Endothelial cell of umbilical vein (primary cell): Measurements from ENCODE around the gene STAB1. TPM values are rescaled to one million over a fixed set of nuclear protein-coding genes. Genes with fewer than 3 reads are reported as not detected.
A peak's percentile ranks its signal among the peaks of the same experiment; 100 is the strongest.

ENCODE experiments used
- BruUV-seq: library from RNA; stranded (reverse); fragments of 400-500 nt; replicated peaks from 2 replicates; lab custom pipeline; 2021; lab: Mats Ljungman, UMichigan
- CTCF ChIA-PET: fragments of 300-600, 350-600 bp; sonication (Branson Sonifier 250); formaldehyde crosslinking; loops from one replicate; lab custom pipeline; 2021; ENCODE audit warnings: antibody characterized with exemption, inconsistent platforms; lab: Charles Lee
- POLR2A ChIA-PET: fragments of 300-600, 350-600 bp; sonication (Branson Sonifier 250); formaldehyde crosslinking; loops from one replicate; lab custom pipeline; 2021; ENCODE audit warnings: antibody characterized with exemption, inconsistent platforms; lab: Charles Lee
- DNase-seq: peaks from one replicate; pipeline ENCODE4 v3.0.0-alpha.2; 2011; ENCODE audit warnings: low read depth, low spot score
- FAIRE-seq: peaks from 2 replicates; lab custom pipeline; 2011; peaks lifted over from hg19 to GRCh38; lab: Jason Lieb, UNC
- H2AFZ ChIP-seq: 2 replicates; pipeline ENCODE4 v1.6.0; 2012; ENCODE audit warnings: low read depth, low read length, control low read depth, inconsistent platforms
- H3K27ac ChIP-seq: 2 replicates; pipeline ENCODE4 v1.5.1; 2011; ENCODE audit warnings: low read depth, mild to moderate bottlenecking, control low read depth, low read length, moderate library complexity; ENCODE audit not compliant: insufficient read depth
- H3K27me3 ChIP-seq, 2 experiments: 2 replicates each; pipeline versions ENCODE4 v1.6.0 to v1.6.1; 2011; ENCODE audit warnings: low read length in 2 of 2, mixed read lengths in 1 of 2; ENCODE audit not compliant: control insufficient read depth in 2 of 2, insufficient read depth in 2 of 2
- H3K36me3 ChIP-seq, 2 experiments: 2 replicates in 1 of 2; 3 replicates in 1 of 2; pipeline ENCODE4 v1.5.1; 2011; ENCODE audit warnings: low read length in 2 of 2, mild to moderate bottlenecking in 1 of 2, moderate library complexity in 1 of 2; ENCODE audit not compliant: control insufficient read depth in 2 of 2, insufficient read depth in 2 of 2; ENCODE audit errors: extremely low read depth in 1 of 2
- H3K4me1 ChIP-seq: 3 replicates; pipeline ENCODE4 v1.5.1; 2011; ENCODE audit warnings: mild to moderate bottlenecking, low read length; ENCODE audit not compliant: control insufficient read depth, insufficient read depth; ENCODE audit errors: extremely low read depth
- H3K4me2 ChIP-seq: 2 replicates; pipeline ENCODE4 v1.6.1; 2011; ENCODE audit warnings: low read length, control low read depth, mixed read lengths; ENCODE audit not compliant: insufficient read depth
- H3K4me3 ChIP-seq, 3 experiments: fragments of 200-600 bp in 1 of 3; sonication (generic), shearing (Covaris generic) in 1 of 3; replicated peaks in 1 of 3; 2 replicates each; pipeline ENCODE4 v1.5.1; 2011 to 2016; ENCODE audit warnings: control low read depth in 3 of 3, low read length in 3 of 3, mild to moderate bottlenecking in 2 of 3, inconsistent platforms in 1 of 3, low read depth in 1 of 3, moderate library complexity in 1 of 3; ENCODE audit not compliant: insufficient read depth in 1 of 3
- H3K79me2 ChIP-seq: 2 replicates; pipeline ENCODE4 v1.6.0; 2012; ENCODE audit warnings: low read length, inconsistent platforms; ENCODE audit not compliant: control insufficient read depth, insufficient read depth
- H3K9ac ChIP-seq: replicated peaks from 2 replicates; pipeline ENCODE3; 2011; ENCODE audit warnings: low read length, control low read depth; ENCODE audit not compliant: insufficient read depth; ENCODE audit errors: extremely low read depth
- H3K9me1 ChIP-seq: replicated peaks from 3 replicates; pipeline ENCODE4 v1.6.0; 2011; ENCODE audit warnings: mild to moderate bottlenecking, low read length; ENCODE audit not compliant: control insufficient read depth, insufficient read depth; ENCODE audit errors: extremely low read depth
- H3K9me3 ChIP-seq: replicated peaks from 2 replicates; pipeline ENCODE4 v1.5.1; 2012; ENCODE audit warnings: low read length, inconsistent platforms; ENCODE audit not compliant: control insufficient read depth, insufficient read depth
- H4K20me1 ChIP-seq: replicated peaks from 2 replicates; pipeline ENCODE3; 2011; ENCODE audit warnings: mild to moderate bottlenecking, low read length; ENCODE audit not compliant: control insufficient read depth, insufficient read depth; ENCODE audit errors: extremely low read depth
- EZH2 ChIP-seq: IDR thresholded peaks from 2 replicates; pipeline ENCODE4 v1.6.1; 2012; ENCODE audit warnings: borderline replicate concordance, low read depth, mild to moderate bottlenecking, moderate library complexity, low read length, inconsistent platforms; ENCODE audit not compliant: severe bottlenecking
- FOS ChIP-seq: IDR thresholded peaks from 2 replicates; pipeline ENCODE4 v1.6.1; 2011; ENCODE audit warnings: mild to moderate bottlenecking, low read length, moderate library complexity, borderline replicate concordance; ENCODE audit not compliant: insufficient read depth
- GATA2 ChIP-seq: IDR thresholded peaks from 2 replicates; pipeline ENCODE4 v1.7.0; 2011; ENCODE audit warnings: low read depth, mild to moderate bottlenecking, moderate library complexity, mixed read lengths, low read length; ENCODE audit not compliant: insufficient read length, insufficient read depth
- JUN ChIP-seq: IDR thresholded peaks from 2 replicates; pipeline ENCODE4 v1.6.1; 2011; ENCODE audit warnings: borderline replicate concordance, low read depth; ENCODE audit not compliant: insufficient read length, insufficient read depth
- MYC ChIP-seq: IDR thresholded peaks from one replicate; pipeline ENCODE4 v1.6.1; 2011; ENCODE audit warnings: mild to moderate bottlenecking, low read depth, low read length
- POLR2A ChIP-seq: IDR thresholded peaks from 2 replicates; pipeline ENCODE4 v1.6.1; 2012; ENCODE audit warnings: low read depth, mild to moderate bottlenecking, control low read depth, low read length
- POLR2AphosphoS5 ChIP-seq: IDR thresholded peaks from 2 replicates; pipeline ENCODE4 v1.6.1; 2012; ENCODE audit warnings: low read depth, mild to moderate bottlenecking, control low read depth, low read length, moderate library complexity; ENCODE audit not compliant: insufficient read depth
- dilution Hi-C: fragments of 300-500 bp; cut with MboI; formaldehyde crosslinking; loops from one replicate; pipeline ENCODE4 v1.15.0; 2019; ENCODE audit warnings: low sequenced_read_pairs; ENCODE audit not compliant: extremely low pct_ligation_motif_present
- intact Hi-C: fragments of 100-400 bp; cut with micrococcal nuclease; formaldehyde crosslinking; loops from one replicate; pipeline ENCODE4 v1.10.0; 2022
- polyA plus RNA-seq, 4 experiments: library from polyadenylated mRNA; depleted of rRNA in 3 of 4; stranded (reverse) in 3 of 4; unstranded in 1 of 4; fragments of >200 nt; gene quantifications; 2 replicates each; pipeline versions ENCODE4 v1.2.1 to v1.2.3, GENCODE V29; 2011 to 2012; ENCODE audit warnings: missing spikeins in 1 of 4
- total RNA-seq: library from RNA; stranded (reverse); gene quantifications from 2 replicates; pipeline ENCODE4 v1.2.3, GENCODE V29; 2021
- TF ChIP-seq, protein P1 (sequence below): IDR thresholded peaks from 2 replicates; pipeline ENCODE4 v1.6.1; 2011; ENCODE audit not compliant: insufficient read depth, insufficient read length
- TF ChIP-seq, protein P2 (sequence below), 2 donors: IDR thresholded peaks; 1 replicate in 1 of 2; 2 replicates in 1 of 2; pipeline ENCODE4 v1.5.1; 2011; ENCODE audit warnings: low read length in 2 of 2, mild to moderate bottlenecking in 2 of 2, moderate library complexity in 2 of 2, control low read depth in 1 of 2, inconsistent platforms in 1 of 2, low read depth in 1 of 2; ENCODE audit not compliant: insufficient read depth in 1 of 2; ENCODE audit errors: extremely low read depth in 1 of 2

The STAB1 gene
- total and polyA plus RNA-seq, 2 donors (not counting 3 experiments of a cell fraction or from before 2014, with no cell fraction given) = 369 TPM

DNA sequence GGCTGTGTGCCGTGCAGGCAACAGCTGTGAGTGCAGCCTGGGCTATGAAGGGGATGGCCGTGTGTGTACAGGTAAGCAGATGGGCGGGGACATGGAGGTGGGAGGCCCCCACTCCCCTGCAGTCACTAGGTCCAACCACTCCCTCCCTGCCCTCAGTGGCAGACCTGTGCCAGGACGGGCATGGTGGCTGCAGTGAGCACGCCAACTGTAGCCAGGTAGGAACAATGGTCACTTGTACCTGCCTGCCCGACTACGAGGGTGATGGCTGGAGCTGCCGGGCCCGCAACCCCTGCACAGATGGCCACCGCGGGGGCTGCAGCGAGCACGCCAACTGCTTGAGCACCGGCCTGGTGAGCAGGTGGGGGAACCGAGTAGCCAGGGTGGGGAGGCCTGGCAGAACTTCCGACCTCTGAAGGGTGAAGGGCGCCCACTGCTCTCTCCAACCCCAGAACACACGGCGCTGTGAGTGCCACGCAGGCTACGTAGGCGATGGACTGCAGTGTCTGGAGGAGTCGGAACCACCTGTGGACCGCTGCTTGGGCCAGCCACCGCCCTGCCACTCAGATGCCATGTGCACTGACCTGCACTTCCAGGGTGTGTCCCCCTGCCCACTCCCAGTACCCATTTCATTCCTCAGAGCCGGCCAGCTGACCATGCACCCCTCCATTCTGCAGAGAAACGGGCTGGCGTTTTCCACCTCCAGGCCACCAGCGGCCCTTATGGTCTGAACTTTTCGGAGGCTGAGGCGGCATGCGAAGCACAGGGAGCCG lies 26.9 kb downstream of the STAB1 start:
- Histone ChIP-seq H4K20me1 (no peaks in the 10 kb centered on the region), H3K9me3 (no peaks in the 10 kb centered on the region), H3K9ac (no peak overlapping the region), H3K9me1 (no peaks in the 10 kb centered on the region), H3K4me2 (no peak overlapping the region), H3K4me1 (peaks cover 7% of the 10 kb centered on the region), H3K79me2 (no peaks in the 10 kb centered on the region), H2AFZ (no peak overlapping the region), H3K4me3 (no peak overlapping the region), H3K36me3 (peaks cover 30 to 79% of the 10 kb centered on the region in 2 experiments), H3K27me3 (no peaks in the 10 kb centered on the region), H3K27ac (no peak overlapping the region)
- dilution Hi-C loops (no loop called here), intact Hi-C loops (no loop called here)
- CTCF ChIA-PET = no interaction called here
- DNase-seq = no peak
- POLR2A ChIA-PET = no interaction called here
- no peak for FAIRE-seq
- BruUV-seq = no TSS peak
- TF ChIP-seq, protein P1, sequence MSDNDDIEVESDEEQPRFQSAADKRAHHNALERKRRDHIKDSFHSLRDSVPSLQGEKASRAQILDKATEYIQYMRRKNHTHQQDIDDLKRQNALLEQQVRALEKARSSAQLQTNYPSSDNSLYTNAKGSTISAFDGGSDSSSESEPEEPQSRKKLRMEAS = no peak
- peak; percentile 22 for TF ChIP-seq POLR2AphosphoS5
- no peak for TF ChIP-seq JUN

DNA sequence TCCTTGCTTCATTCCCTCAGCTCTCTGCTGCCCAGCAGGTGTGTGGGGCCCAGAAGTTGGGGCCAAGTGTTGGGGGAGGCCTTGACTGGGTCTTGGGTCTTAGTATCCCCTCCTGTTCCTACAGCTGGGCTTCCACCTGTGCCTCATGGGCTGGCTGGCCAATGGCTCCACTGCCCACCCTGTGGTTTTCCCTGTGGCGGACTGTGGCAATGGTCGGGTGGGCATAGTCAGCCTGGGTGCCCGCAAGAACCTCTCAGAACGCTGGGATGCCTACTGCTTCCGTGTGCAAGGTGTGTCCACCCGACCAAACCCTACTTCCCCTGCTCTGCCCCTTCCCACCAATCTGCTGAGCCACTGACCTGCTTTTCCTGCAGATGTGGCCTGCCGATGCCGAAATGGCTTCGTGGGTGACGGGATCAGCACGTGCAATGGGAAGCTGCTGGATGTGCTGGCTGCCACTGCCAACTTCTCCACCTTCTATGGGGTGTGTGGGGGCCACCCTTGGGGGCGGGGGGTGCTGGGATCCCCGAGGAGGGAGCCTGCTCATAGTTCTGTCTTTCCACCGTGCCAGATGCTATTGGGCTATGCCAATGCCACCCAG lies 27.6 kb downstream of the STAB1 start:
- H3K4me2 ChIP-seq = no peak overlapping the region
- no peak overlapping the region for H2AFZ ChIP-seq
- H4K20me1 ChIP-seq = no peaks in the 10 kb centered on the region
- no peaks in the 10 kb centered on the region for H3K79me2 ChIP-seq
- POLR2A ChIA-PET = no interaction called here
- intact Hi-C loops (no loop called here), dilution Hi-C loops (no loop called here)
- FAIRE-seq (no peak), DNase-seq (no peak)
- CTCF ChIA-PET = no interaction called here
- H3K9ac ChIP-seq = no peak overlapping the region
- H3K4me1 ChIP-seq = peaks cover 7% of the 10 kb centered on the region
- H3K9me3 ChIP-seq = no peaks in the 10 kb centered on the region
- no peak overlapping the region for H3K27ac ChIP-seq
- TF ChIP-seq FOS (no peak), POLR2AphosphoS5 (no peak), POLR2A (no peak), MYC (no peak), JUN (no peak), GATA2 (no peak), EZH2 (no peak)
- TF ChIP-seq, protein P2, sequence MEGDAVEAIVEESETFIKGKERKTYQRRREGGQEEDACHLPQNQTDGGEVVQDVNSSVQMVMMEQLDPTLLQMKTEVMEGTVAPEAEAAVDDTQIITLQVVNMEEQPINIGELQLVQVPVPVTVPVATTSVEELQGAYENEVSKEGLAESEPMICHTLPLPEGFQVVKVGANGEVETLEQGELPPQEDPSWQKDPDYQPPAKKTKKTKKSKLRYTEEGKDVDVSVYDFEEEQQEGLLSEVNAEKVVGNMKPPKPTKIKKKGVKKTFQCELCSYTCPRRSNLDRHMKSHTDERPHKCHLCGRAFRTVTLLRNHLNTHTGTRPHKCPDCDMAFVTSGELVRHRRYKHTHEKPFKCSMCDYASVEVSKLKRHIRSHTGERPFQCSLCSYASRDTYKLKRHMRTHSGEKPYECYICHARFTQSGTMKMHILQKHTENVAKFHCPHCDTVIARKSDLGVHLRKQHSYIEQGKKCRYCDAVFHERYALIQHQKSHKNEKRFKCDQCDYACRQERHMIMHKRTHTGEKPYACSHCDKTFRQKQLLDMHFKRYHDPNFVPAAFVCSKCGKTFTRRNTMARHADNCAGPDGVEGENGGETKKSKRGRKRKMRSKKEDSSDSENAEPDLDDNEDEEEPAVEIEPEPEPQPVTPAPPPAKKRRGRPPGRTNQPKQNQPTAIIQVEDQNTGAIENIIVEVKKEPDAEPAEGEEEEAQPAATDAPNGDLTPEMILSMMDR (IDR thresholded peaks at IDR 0.05; ENCODE audit: extremely low read depth in 1 of 2, insufficient read depth in 1 of 2, low read depth in 1 of 2, low read length in 2 of 2) = no peak
- TF ChIP-seq, protein P1 = no peak
- H3K27me3 ChIP-seq = no peaks in the 10 kb centered on the region
- BruUV-seq = no TSS peak
- H3K4me3 ChIP-seq = no peak overlapping the region
- no peaks in the 10 kb centered on the region for H3K9me1 ChIP-seq
- H3K36me3 ChIP-seq = peaks cover 30 to 79% of the 10 kb centered on the region in 2 experiments
